HCT116 (cell line): Measurements from ENCODE around the gene GNG7.

ENCODE experiments used
- CBX3 ChIP-seq: IDR thresholded peaks from 2 replicates; pipeline ENCODE4 v1.6.1; 2012; ENCODE audit warnings: low read depth
- CTCF ChIP-seq, 3 experiments: fragments of 200-600 bp in 1 of 3; sonication (generic) in 1 of 3; IDR thresholded peaks in 2 of 3; conservative IDR thresholded peaks in 1 of 3; 2 replicates each; pipeline ENCODE4 v1.5.1; 2012 to 2017; ENCODE audit warnings: low read depth in 2 of 3, low read length in 2 of 3, antibody characterized with exemption in 1 of 3, borderline replicate concordance in 1 of 3, control low read depth in 1 of 3, mild to moderate bottlenecking in 1 of 3, mixed read lengths in 1 of 3, mixed run types in 1 of 3, moderate library complexity in 1 of 3; ENCODE audit not compliant: insufficient read depth in 1 of 3
- ELF1 ChIP-seq: IDR thresholded peaks from 2 replicates; pipeline ENCODE4 v1.6.1; 2012; ENCODE audit warnings: low read depth, borderline replicate concordance
- EZH2 ChIP-seq: fragments of 200-600 bp; sonication (generic); IDR thresholded peaks from 2 replicates; pipeline ENCODE4 v1.6.1; 2017; ENCODE audit warnings: antibody characterized with exemption, mixed run types
- POLR2A ChIP-seq: IDR thresholded peaks from 2 replicates; pipeline ENCODE4 v1.7.0; 2011; ENCODE audit warnings: borderline replicate concordance; ENCODE audit not compliant: insufficient read depth, insufficient read length; ENCODE audit errors: extremely low read depth
- POLR2AphosphoS5 ChIP-seq: IDR thresholded peaks from 2 replicates; pipeline ENCODE4 v1.6.1; 2011; ENCODE audit warnings: mild to moderate bottlenecking, low read depth, low read length, moderate library complexity
- SP1 ChIP-seq: IDR thresholded peaks from 2 replicates; pipeline ENCODE4 v1.6.1; 2012; ENCODE audit warnings: low read depth
- SRF ChIP-seq: IDR thresholded peaks from 2 replicates; pipeline ENCODE4 v1.6.1; 2012; ENCODE audit warnings: low read depth
- TF ChIP-seq, protein P1 (sequence below): IDR thresholded peaks from 2 replicates; pipeline ENCODE4 v1.6.1; 2012
- TF ChIP-seq, protein P2 (sequence below): IDR thresholded peaks from 2 replicates; pipeline ENCODE4 v1.6.1; 2012; ENCODE audit warnings: low read depth

- no peak for TF ChIP-seq CTCF (IDR thresholded peaks at IDR 0.05 in 2 of 3, conservative IDR thresholded peaks at IDR 0.05 in 1 of 3; ENCODE audit: borderline replicate concordance in 1 of 3, insufficient read depth in 1 of 3, low read depth in 2 of 3, low read length in 2 of 3)
- TF ChIP-seq, protein P1, sequence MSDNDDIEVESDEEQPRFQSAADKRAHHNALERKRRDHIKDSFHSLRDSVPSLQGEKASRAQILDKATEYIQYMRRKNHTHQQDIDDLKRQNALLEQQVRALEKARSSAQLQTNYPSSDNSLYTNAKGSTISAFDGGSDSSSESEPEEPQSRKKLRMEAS = no peak
- TF ChIP-seq, protein P2, sequence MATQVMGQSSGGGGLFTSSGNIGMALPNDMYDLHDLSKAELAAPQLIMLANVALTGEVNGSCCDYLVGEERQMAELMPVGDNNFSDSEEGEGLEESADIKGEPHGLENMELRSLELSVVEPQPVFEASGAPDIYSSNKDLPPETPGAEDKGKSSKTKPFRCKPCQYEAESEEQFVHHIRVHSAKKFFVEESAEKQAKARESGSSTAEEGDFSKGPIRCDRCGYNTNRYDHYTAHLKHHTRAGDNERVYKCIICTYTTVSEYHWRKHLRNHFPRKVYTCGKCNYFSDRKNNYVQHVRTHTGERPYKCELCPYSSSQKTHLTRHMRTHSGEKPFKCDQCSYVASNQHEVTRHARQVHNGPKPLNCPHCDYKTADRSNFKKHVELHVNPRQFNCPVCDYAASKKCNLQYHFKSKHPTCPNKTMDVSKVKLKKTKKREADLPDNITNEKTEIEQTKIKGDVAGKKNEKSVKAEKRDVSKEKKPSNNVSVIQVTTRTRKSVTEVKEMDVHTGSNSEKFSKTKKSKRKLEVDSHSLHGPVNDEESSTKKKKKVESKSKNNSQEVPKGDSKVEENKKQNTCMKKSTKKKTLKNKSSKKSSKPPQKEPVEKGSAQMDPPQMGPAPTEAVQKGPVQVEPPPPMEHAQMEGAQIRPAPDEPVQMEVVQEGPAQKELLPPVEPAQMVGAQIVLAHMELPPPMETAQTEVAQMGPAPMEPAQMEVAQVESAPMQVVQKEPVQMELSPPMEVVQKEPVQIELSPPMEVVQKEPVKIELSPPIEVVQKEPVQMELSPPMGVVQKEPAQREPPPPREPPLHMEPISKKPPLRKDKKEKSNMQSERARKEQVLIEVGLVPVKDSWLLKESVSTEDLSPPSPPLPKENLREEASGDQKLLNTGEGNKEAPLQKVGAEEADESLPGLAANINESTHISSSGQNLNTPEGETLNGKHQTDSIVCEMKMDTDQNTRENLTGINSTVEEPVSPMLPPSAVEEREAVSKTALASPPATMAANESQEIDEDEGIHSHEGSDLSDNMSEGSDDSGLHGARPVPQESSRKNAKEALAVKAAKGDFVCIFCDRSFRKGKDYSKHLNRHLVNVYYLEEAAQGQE = no peak
- no peak for TF ChIP-seq POLR2A
- TF ChIP-seq SRF = no peak
- TF ChIP-seq ELF1 = no peak
- TF ChIP-seq SP1 = no peak
- no peak for TF ChIP-seq CBX3
- TF ChIP-seq POLR2AphosphoS5 = no peak
- TF ChIP-seq EZH2 = no peak
Observed at GRCh38 chr19:2561895-2562294, 140.6 kb downstream of the GNG7 start.
